Measurements from ENCODE around the gene MOSMO. TPM values are rescaled to one million over a fixed set of nuclear protein-coding genes. Genes with fewer than 3 reads are reported as not detected.

The MOSMO gene
- 10.5 and 11.6 TPM in 2 replicates for total RNA-seq (2014; rRNA removed; shearing (Covaris generic))

- DNase-seq (ENCODE audit: low spot score): peak; percentile 74
- in situ Hi-C loops (cut with HindIII; ENCODE audit: low sequenced_read_pairs): no loop called here
These were observed at the start of gene MOSMO for GRCh38 chr16:22007509-22008214. Gene MOSMO, plus strand, starts transcription at chr16:22008111. Its CDS starts 191 bp downstream, at chr16:22008302.

DNA sequence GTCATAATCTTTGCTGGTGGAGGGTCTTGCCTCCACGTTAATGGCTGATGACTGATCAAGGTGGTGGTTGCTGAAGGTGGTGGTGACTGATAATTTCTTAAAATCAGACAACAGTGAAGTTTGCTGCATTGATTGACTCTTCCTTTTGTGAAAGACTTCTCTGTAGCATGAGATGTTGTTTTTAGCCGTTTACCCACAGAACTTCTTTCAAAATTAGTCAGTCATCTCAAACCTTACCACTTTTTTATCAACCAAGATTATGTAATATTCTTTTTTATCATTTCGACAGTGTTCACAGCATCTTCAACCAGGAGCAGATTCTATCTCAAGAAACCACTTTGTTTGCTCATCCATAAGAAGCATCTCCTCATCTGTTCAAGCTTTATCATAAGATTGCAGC, 48.9 kb upstream of the MOSMO start:
- in situ Hi-C loops (cut with HindIII; ENCODE audit: low sequenced_read_pairs): no loop called here
- no peak for DNase-seq (ENCODE audit: low spot score)

DNA sequence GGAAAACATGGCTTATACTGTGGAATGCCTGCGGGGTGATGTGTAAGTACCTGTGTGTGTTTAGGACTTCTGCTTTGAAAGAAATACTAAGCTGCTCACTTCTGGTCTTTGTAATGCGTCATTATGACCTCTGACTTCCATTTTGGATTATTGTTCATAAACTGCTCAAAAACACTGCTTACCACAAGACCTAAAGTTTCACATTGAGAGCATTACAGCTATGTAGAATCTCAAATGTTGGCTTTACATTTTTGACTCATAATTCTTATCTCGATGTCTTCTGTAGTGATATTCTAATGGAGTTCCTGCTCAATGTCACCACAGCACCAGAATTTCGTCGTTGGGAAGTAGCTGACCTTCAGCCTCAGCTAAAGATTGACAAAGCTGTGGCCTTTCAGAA, 45.4 kb upstream of the MOSMO start:
- in situ Hi-C loops (cut with HindIII; ENCODE audit: low sequenced_read_pairs): no loop called here
- DNase-seq (ENCODE audit: low spot score): no peak

GRCh38 chr16:21963887-21964286, 44.0 kb upstream of the MOSMO start:
- no peak for DNase-seq (ENCODE audit: low spot score)
- in situ Hi-C loops (cut with HindIII; ENCODE audit: low sequenced_read_pairs): no loop called here

- DNase-seq (ENCODE audit: low spot score): no peak
- in situ Hi-C loops (cut with HindIII; ENCODE audit: low sequenced_read_pairs): no loop called here
These were observed 43.6 kb upstream of the MOSMO start for GRCh38 chr16:21964353-21964752.

DNA sequence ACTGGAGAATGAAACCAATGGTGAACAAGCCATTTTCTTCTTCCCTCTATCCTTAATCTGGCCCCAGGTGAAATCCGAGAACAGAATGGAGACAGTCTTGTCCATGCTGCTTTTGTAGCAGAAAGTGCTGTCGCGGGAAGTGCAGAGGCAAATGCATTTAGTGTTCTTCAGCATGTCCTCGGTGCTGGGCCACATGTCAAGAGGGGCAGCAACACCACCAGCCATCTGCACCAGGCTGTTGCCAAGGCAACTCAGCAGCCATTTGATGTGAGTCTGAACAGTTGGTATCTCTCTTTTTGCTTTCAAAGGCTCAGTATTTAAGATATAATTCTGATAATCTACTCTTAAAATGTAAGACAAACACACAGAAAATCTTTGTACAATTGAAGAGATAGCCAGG, 36.1 kb upstream of the MOSMO start:
- in situ Hi-C loops (cut with HindIII; ENCODE audit: low sequenced_read_pairs): no loop called here
- DNase-seq (ENCODE audit: low spot score): no peak

DNA sequence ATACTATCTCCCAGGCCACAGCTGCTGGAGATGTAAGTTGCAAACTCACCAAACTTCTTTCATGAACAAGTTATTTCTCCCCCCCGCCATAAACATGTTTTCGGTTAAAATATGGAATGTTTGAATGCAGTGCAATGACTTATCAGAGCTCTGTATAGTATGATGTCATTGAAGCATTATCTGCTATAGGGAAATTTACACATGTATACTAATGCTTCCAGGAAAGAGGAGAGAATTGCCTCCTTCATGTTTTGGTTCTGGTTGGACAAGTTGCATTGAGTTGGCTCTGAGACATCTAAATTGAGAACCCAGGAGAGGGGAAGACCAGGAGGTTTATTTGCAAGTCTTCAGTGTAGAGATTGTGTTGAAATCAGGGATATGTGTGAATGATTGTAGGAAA, 34.0 kb upstream of the MOSMO start:
- in situ Hi-C loops (cut with HindIII; ENCODE audit: low sequenced_read_pairs): no loop called here
- DNase-seq (ENCODE audit: low spot score): no peak

DNA sequence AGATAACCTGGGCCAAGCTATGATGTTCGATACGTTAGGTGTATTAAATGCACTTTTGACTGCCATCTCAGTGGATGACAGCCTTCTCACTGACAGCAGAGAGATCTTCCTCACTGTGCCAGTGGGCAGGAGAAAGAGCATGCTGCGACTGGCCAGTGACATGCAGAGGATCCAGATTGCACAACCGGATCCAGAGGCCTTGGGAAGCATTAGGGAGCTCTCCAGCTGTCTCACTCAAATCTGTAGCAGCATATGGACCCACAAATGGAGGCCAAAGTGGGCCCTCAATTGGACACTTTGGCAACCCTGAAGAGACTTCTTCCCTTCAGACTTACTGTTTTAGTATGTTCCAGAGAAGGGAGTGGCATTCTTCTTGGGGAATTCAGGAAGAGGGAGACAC, 27.9 kb upstream of the MOSMO start:
- in situ Hi-C loops (cut with HindIII; ENCODE audit: low sequenced_read_pairs): no loop called here
- DNase-seq (ENCODE audit: low spot score): no peak

GRCh38 chr16:21982108-21982507, 25.8 kb upstream of the MOSMO start:
- DNase-seq (ENCODE audit: low spot score): no peak
- in situ Hi-C loops (cut with HindIII; ENCODE audit: low sequenced_read_pairs): no loop called here

- in situ Hi-C loops (cut with HindIII; ENCODE audit: low sequenced_read_pairs): no loop called here
- DNase-seq (ENCODE audit: low spot score): no peak
These were observed 23.8 kb upstream of the MOSMO start for GRCh38 chr16:21984062-21984461.

- in situ Hi-C loops (cut with HindIII; ENCODE audit: low sequenced_read_pairs): no loop called here
- no peak for DNase-seq (ENCODE audit: low spot score)
These were observed 22.4 kb upstream of the MOSMO start for GRCh38 chr16:21985524-21985923.

- in situ Hi-C loops (cut with HindIII; ENCODE audit: low sequenced_read_pairs): no loop called here
These were observed 21.1 kb upstream of the MOSMO start for GRCh38 chr16:21986692-21987246.

DNA sequence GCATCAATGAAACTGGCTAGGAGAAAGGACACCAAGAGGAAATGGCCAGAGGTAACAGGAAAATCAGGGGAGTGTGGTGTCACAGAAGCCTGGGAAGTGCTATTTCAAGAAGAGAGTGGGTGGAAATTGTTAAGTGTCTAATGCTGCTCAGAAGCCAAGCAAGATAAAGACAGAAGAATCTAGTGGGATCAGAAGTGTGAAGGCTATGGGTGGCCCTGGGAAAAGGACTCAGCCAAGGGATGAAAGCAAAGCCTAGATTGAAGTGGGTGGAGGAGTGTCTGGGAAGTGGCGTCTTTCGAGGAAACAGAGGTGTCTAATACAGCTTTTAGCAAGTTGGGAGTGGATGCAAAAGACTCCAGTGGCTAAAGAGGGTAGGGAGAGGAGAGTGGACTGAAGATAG, 20.4 kb upstream of the MOSMO start:
- no peak for DNase-seq (ENCODE audit: low spot score)
- in situ Hi-C loops (cut with HindIII; ENCODE audit: low sequenced_read_pairs): no loop called here

More at GRCh38 chr16:21986692-21987246, 21.1 kb upstream of the MOSMO start:
- DNase-seq (ENCODE audit: low spot score): no peak

DNA sequence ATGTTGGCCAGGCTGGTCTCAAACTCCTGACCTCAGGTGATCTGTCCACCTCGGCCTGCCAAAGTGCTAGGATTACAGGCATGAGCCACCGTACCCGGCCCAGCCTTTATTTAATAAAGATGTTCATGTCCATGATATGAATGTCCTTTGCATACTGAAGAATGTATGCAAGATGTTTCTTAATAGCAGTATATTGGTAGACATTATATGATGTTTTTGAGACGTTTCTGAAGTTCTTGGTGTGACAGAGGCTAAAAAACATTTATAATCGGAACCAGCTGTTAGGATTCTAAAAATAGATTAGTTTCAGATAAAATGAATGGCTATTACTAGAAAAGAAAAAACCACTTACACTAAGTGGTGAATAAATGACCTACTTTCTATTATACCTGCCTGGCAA, 18.8 kb upstream of the MOSMO start:
- in situ Hi-C loops (cut with HindIII; ENCODE audit: low sequenced_read_pairs): no loop called here
- DNase-seq (ENCODE audit: low spot score): no peak

- in situ Hi-C loops (cut with HindIII; ENCODE audit: low sequenced_read_pairs): no loop called here
- DNase-seq (ENCODE audit: low spot score): no peak
These were observed 18.2 kb upstream of the MOSMO start for GRCh38 chr16:21989751-21990150.

DNA sequence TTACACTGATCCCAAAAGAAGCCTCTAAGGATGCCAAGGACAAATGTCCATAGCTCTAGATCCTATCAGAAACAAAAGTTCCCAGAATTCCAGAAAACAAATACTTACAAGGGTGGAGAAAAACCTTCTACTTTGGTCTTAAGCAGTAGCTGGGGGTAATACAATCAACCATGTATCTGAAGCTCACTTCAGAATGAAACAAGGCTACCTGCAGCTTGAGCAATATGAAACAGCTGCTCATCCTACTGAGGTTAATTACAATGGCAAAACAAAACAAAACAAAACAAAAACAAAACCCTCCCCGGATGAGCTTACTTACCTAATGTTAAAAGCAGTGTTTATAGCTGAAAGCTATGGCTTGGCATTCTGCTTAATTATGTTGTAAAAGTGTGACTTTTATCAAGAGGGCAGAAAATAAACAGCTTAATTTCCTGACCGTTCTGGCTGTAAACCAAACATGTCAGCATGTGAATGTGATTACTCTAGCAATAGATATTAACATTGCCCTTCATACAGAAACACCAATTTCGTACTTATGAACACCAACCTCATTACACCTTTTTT, 17.4 kb upstream of the MOSMO start:
- in situ Hi-C loops (cut with HindIII; ENCODE audit: low sequenced_read_pairs): no loop called here
- no peak for DNase-seq (ENCODE audit: low spot score)

- in situ Hi-C loops (cut with HindIII; ENCODE audit: low sequenced_read_pairs): no loop called here
- no peak for DNase-seq (ENCODE audit: low spot score)
These were observed 16.3 kb upstream of the MOSMO start for GRCh38 chr16:21991621-21992020.

DNA sequence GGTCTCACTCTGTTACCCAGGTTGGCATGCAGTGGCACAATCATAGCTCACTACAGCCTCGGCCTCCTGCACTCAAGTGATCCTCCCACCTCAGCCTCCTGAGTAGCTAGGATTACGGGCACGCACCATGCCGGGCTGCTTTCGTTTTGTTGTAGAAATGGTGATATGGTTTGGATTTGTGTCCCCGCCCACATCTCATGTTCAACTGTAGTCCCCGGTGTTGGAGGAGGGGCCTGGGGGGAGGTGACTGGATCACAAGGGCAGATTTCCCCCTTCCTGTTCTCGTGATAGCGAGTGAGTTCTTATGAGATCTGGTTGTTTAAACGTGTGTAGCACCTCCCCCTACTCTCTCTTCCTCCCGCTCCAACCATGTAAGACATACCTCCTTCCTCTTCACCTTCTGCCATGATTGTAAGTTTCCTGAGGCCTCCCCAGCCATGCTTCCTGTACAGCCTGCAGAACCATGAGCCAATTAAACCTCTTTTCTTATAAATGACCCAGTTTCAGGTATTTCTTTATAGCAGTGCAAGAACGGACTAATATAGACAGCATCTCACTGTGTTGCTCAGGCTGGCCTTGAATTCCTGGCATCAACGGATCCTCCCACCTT, 12.9 kb upstream of the MOSMO start:
- no peak for DNase-seq (ENCODE audit: low spot score)
- in situ Hi-C loops (cut with HindIII; ENCODE audit: low sequenced_read_pairs): no loop called here

GRCh38 chr16:21996923-21997696, 10.8 kb upstream of the MOSMO start:
- DNase-seq (ENCODE audit: low spot score): no peak
- in situ Hi-C loops (cut with HindIII; ENCODE audit: low sequenced_read_pairs): no loop called here

Data from G401 (cell line).